ENCODE measurements around the gene METTL26. TPM values are rescaled to one million over a fixed set of nuclear protein-coding genes. Genes with fewer than 3 reads are reported as not detected.

Gene METTL26
- total and polyA plus RNA-seq, 2 of the 8 experiments (the other 6 are each of a cell fraction or from before 2014, with no cell fraction given) = 100 to 186 TPM

DNA sequence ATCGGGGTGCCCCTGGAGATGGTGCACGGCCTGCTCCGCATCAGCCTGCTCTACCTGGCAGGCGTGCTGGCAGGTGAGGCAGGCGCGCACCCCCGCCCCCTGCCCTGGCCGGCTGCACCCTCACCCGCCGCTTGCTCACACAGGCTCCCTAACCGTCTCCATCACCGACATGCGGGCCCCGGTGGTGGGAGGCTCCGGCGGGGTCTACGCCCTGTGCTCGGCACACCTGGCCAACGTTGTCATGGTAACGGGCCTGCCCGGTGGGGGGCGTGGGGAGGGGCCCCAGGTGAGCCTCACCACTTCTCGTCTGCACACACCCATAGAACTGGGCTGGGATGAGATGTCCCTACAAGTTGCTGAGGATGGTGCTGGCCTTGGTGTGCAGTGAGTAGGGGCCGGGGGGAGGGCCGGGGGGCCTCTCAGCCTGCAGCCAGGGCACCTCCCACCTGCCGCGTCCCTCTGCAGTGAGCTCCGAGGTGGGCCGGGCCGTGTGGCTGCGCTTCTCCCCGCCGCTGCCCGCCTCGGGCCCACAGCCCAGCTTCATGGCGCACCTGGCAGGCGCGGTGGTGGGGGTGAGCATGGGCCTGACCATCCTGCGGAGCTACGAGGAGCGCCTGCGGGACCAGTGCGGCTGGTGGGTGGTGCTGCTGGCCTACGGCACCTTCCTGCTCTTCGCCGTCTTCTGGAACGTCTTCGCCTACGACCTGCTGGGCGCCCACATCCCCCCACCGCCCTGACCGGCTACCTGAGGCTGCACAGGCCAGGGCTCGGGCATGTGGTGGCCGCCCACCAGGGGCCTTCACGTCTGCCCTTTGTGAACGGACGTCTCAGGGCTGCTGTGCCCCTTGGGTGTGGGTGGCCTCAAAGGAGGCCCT lies 41.4 kb upstream of the METTL26 start:
- Histone ChIP-seq H3K23me2 (ENCODE audit: low read depth, low read length) (peaks cover 15% of the 10 kb centered on the region), H3K4me3 (ENCODE audit: extremely low read depth in 1 of 4, insufficient read depth in 2 of 4, low read depth in 3 of 4, low read length in 4 of 4) (0 out of 8 replicates have a peak overlapping the region, but pooled peaks of 1 of the 4 experiments have one; percentile 8), H3K9me3 (ENCODE audit: insufficient read depth in 2 of 2, low read depth in 1 of 2, low read length in 1 of 2) (no peaks in the 10 kb centered on the region), H3K79me2 (ENCODE audit: control insufficient read depth in 1 of 2, insufficient read depth in 2 of 2, low read length in 2 of 2) (peaks cover 0 to 12% of the 10 kb centered on the region in 2 experiments; a peak in 1 of 4 replicates), H2AFZ (ENCODE audit: low read length) (no peak overlapping the region), H2BK12ac (ENCODE audit: low read depth, low read length) (peak overlapping the region; percentile 96; the same call in 1 of the 2 replicates), H3K56ac (replicated peaks; ENCODE audit: insufficient read length, low read depth, low read length) (no peak overlapping the region), H3K4me1 (replicated peaks in 1 of 4; ENCODE audit: control insufficient read depth in 3 of 4, insufficient read depth in 4 of 4, low read length in 3 of 4) (peaks cover 0 to 37% (median 31%) of the 10 kb centered on the region in 4 experiments; a peak in 6 of 7 replicates), H3K23ac (ENCODE audit: insufficient read length) (no peak overlapping the region), H2BK20ac (ENCODE audit: low read length) (no peak overlapping the region; the same call in 1 of the 2 replicates), H3K18ac (ENCODE audit: extremely low read depth, low read length) (peak overlapping the region; percentile 48), H3K4ac (replicated peaks; ENCODE audit: insufficient read length, low read depth, low read length) (no peak overlapping the region), H4K8ac (ENCODE audit: extremely low read depth, insufficient read depth, low read length) (peak overlapping the region; percentile 80), H3K9ac (replicated peaks in 1 of 4; ENCODE audit: extremely low read depth in 1 of 4, low read depth in 3 of 4, low read length in 3 of 4) (no peak overlapping the region), H4K5ac (ENCODE audit: insufficient read length, low read depth, low read length) (no peak overlapping the region), H3K4me2 (ENCODE audit: insufficient read depth in 1 of 2, low read depth in 2 of 2, low read length in 2 of 2) (peak overlapping the region; percentile 11 to 52; a peak in 3 of 4 replicates), H2BK5ac (ENCODE audit: low read depth, low read length) (peak overlapping the region; percentile 66; the same call in 1 of the 2 replicates), H4K20me1 (replicated peaks in 1 of 2; ENCODE audit: control insufficient read depth in 1 of 2, insufficient read depth in 2 of 2, low read length in 2 of 2) (peaks cover 4 to 26% of the 10 kb centered on the region in 2 experiments), H3K14ac (ENCODE audit: insufficient read length) (no peak overlapping the region), H2AK5ac (ENCODE audit: low read depth, low read length) (no peak overlapping the region), H3K27ac (ENCODE audit: low read depth, low read length) (no peak overlapping the region), H3K79me1 (ENCODE audit: low read depth, low read length) (peaks cover 6% of the 10 kb centered on the region; the same call in 1 of the 2 replicates), H3K36me3 (ENCODE audit: control insufficient read depth in 2 of 4, insufficient read depth in 4 of 4, low read length in 3 of 4) (peaks cover 5 to 22% (median 17%) of the 10 kb centered on the region in 4 experiments), H4K91ac (replicated peaks; ENCODE audit: insufficient read length, low read length) (peak overlapping the region; percentile 73), H3K27me3 (replicated peaks in 1 of 4; ENCODE audit: control insufficient read depth in 3 of 4, extremely low read depth in 1 of 4, insufficient read depth in 3 of 4, low read length in 3 of 4) (peaks cover 0 to 2% (median 0%) of the 10 kb centered on the region in 4 experiments; a peak in 2 of 7 replicates), H2BK120ac (replicated peaks; ENCODE audit: low read depth, low read length) (no peak overlapping the region), H2BK15ac (ENCODE audit: low read length) (peak overlapping the region; percentile 46; the same call in 1 of the 2 replicates)
- peak in 1 of 2 experiments; percentile 87 for DNase-seq (ENCODE audit: low read depth in 1 of 2, low spot score in 2 of 2)
- 0 out of 2 replicates have a peak, but pooled peaks have one; percentile 57 for TF ChIP-seq TCF12 (IDR thresholded peaks at IDR 0.05; ENCODE audit: low read depth, low read length)
- TF ChIP-seq ZNF274 (IDR thresholded peaks at IDR 0.05; ENCODE audit: borderline replicate concordance, extremely low read depth, low read length) = no peak
- 0 out of 4 replicates have a peak, but pooled peaks of 1 of the 2 experiments have one; percentile 42 for TF ChIP-seq SIN3A (conservative IDR thresholded peaks at IDR 0.05 in 1 of 2, IDR thresholded peaks at IDR 0.05 in 1 of 2; ENCODE audit: low read depth in 1 of 2, low read length in 2 of 2)
- 83% methylated on average over 47 of the region's 57 CpGs; no CpG with 5 or more reads in 1 of the 2 experiments for WGBS, 2 experiments (ENCODE audit: extremely low coverage in 1 of 2, insufficient coverage in 1 of 2, insufficient read length in 1 of 2, insufficient replicate concordance in 2 of 2, low coverage in 1 of 2, low lambda C conversion rate in 2 of 2, missing lambda C conversion rate in 1 of 2)
- CTCF ChIA-PET (ENCODE audit: partially characterized antibody) = interaction anchor here (0.9 to 12.0 kb wide), 5 partner anchors 10 to 95 kb away, joined by 4 to 75 read pairs (median 6); partner anchors contain the start of genes RHOT2 and WDR24
- no peak for FAIRE-seq
- POLR2A ChIA-PET (ENCODE audit: partially characterized antibody) = interaction anchor here (1.4 to 13.3 kb wide), 6 partner anchors 12 to 111 kb away, joined by 4 to 214 read pairs (median 13); partner anchors contain the start of genes ANTKMT, CHTF18, RHOT2 and RPUSD1

All from H1 (cell line).